ENCODE data around the gene SLC4A1.

Gene SLC4A1

GRCh38 chr17:44267818-44268490 is at the start of gene SLC4A1:
Gene SLC4A1, minus strand, starts transcription at chr17:44268135. Its CDS starts 5,269 bp downstream, at chr17:44262866.
- TF ChIP-seq CTCF (IDR thresholded peaks at IDR 0.05): no peak
- H3K4me3 ChIP-seq: no peak within 1 kb of the TSS
- H3K27ac ChIP-seq: no peak within 1 kb of the TSS
- no peak for DNase-seq (ENCODE audit: low spot score)

- no peak for TF ChIP-seq CTCF (IDR thresholded peaks at IDR 0.05)
- H3K4me3 ChIP-seq: no peak overlapping the region
- no peak for DNase-seq (ENCODE audit: low spot score)
- no peak overlapping the region for H3K27ac ChIP-seq
Measured at GRCh38 chr17:44317545-44317944, 49.6 kb upstream of the SLC4A1 start.

GRCh38 chr17:44315760-44316731 is 48.1 kb upstream of the SLC4A1 start:
- H3K4me3 ChIP-seq: peak overlapping the region; percentile 58
- no peak for TF ChIP-seq CTCF (IDR thresholded peaks at IDR 0.05)
- DNase-seq (ENCODE audit: low spot score): no peak
- no peak overlapping the region for H3K27ac ChIP-seq

- Histone ChIP-seq H3K4me3 (peak overlapping the region; percentile 58), H3K27ac (no peak overlapping the region)
- DNase-seq (ENCODE audit: low spot score): no peak
- TF ChIP-seq CTCF (IDR thresholded peaks at IDR 0.05): no peak
Measured at GRCh38 chr17:44314869-44315661, 47.1 kb upstream of the SLC4A1 start.

- H3K27ac ChIP-seq: no peak overlapping the region
- no peak for DNase-seq (ENCODE audit: low spot score)
- H3K4me3 ChIP-seq: peak overlapping the region; percentile 58
- TF ChIP-seq CTCF (IDR thresholded peaks at IDR 0.05): no peak
Measured at GRCh38 chr17:44314524-44314868, 46.6 kb upstream of the SLC4A1 start.

- DNase-seq (ENCODE audit: low spot score): no peak
- Histone ChIP-seq H3K27ac (no peak overlapping the region), H3K4me3 (no peak overlapping the region)
- TF ChIP-seq CTCF (IDR thresholded peaks at IDR 0.05): no peak
Measured at GRCh38 chr17:44314031-44314430, 46.1 kb upstream of the SLC4A1 start.
